Measurements from ENCODE around the gene FAM124B. TPM values are rescaled to one million over a fixed set of nuclear protein-coding genes. Genes with fewer than 3 reads are reported as not detected.

FAM124B gene
- total and polyA plus RNA-seq, 11 donors: 0.34 to 5.1 (median 1.6) TPM

DNA sequence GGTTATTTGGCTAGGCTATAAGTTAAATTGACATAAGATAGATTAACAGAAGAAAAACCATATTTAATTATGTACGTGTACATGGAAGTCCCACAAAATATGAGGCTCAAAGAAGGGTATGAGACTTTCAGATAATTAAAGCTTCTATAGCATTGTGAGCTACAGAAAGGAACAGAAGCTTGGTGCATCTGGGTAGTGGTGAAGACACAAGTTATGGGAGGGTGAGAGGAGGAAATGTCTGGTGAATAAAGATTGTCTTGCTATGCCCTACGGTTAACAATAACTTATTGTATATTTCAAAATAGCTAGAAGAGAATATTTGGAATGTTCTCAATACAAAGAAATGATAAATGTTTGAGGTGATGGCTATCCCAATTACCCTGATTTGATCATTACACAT is 6.8 kb upstream of the FAM124B start:
- H3K4me1 ChIP-seq: peaks cover 0 to 18% (median 0%) of the 10 kb centered on the region in 12 donors
- 66 to 72% (median 69%) methylated on average over 2 of the region's 2 CpGs for WGBS, 4 donors
- H3K4me3 ChIP-seq: no peak overlapping the region
- H3K27me3 ChIP-seq: no peaks in the 10 kb centered on the region
- H3K36me3 ChIP-seq: no peaks in the 10 kb centered on the region
- no peak for TF ChIP-seq POLR2A (IDR thresholded peaks at IDR 0.05)
- TF ChIP-seq, protein P1, sequence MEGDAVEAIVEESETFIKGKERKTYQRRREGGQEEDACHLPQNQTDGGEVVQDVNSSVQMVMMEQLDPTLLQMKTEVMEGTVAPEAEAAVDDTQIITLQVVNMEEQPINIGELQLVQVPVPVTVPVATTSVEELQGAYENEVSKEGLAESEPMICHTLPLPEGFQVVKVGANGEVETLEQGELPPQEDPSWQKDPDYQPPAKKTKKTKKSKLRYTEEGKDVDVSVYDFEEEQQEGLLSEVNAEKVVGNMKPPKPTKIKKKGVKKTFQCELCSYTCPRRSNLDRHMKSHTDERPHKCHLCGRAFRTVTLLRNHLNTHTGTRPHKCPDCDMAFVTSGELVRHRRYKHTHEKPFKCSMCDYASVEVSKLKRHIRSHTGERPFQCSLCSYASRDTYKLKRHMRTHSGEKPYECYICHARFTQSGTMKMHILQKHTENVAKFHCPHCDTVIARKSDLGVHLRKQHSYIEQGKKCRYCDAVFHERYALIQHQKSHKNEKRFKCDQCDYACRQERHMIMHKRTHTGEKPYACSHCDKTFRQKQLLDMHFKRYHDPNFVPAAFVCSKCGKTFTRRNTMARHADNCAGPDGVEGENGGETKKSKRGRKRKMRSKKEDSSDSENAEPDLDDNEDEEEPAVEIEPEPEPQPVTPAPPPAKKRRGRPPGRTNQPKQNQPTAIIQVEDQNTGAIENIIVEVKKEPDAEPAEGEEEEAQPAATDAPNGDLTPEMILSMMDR (IDR thresholded peaks at IDR 0.05): no peak
- H3K27ac ChIP-seq: no peak overlapping the region
- DNase-seq (no peak), ATAC-seq (no peak)
- no peaks in the 10 kb centered on the region for H3K9me3 ChIP-seq
- intact Hi-C loops (cut with DNase I): loop anchor here in 1 of 10 donors (5.0 kb wide), 1 partner anchor 34 kb away; no protein-coding TSS in a partner anchor

- 52 to 71% (median 64%) methylated on average over 5 of the region's 5 CpGs for WGBS, 4 donors
- TF ChIP-seq, protein P1 (IDR thresholded peaks at IDR 0.05): no peak
- TF ChIP-seq POLR2A (IDR thresholded peaks at IDR 0.05): no peak
- H3K4me1 ChIP-seq: peaks cover 0 to 24% (median 7%) of the 10 kb centered on the region in 12 donors
- H3K4me3 ChIP-seq: no peak overlapping the region
- DNase-seq: peak in 4 of 5 donors; percentile 29 to 69 (median 40)
- H3K36me3 ChIP-seq: no peaks in the 10 kb centered on the region
- peak; percentile 83 to 93 (median 86) for ATAC-seq
- no peaks in the 10 kb centered on the region for H3K9me3 ChIP-seq
- intact Hi-C loops (cut with DNase I): loop anchor here in 1 of 10 donors (5.0 kb wide), 1 partner anchor 35 kb away; no protein-coding TSS in a partner anchor
- H3K27ac ChIP-seq: peak overlapping the region in 6 of 12 donors; percentile 15 to 66 (median 37)
- no peaks in the 10 kb centered on the region for H3K27me3 ChIP-seq
These were observed 5.4 kb upstream of the FAM124B start for GRCh38 chr2:224407241-224407701.

- H3K4me1 ChIP-seq: peaks cover 0 to 24% (median 8%) of the 10 kb centered on the region in 12 donors
- TF ChIP-seq POLR2A (IDR thresholded peaks at IDR 0.05): no peak
- TF ChIP-seq, protein P1 (IDR thresholded peaks at IDR 0.05): no peak
- DNase-seq (no peak), ATAC-seq (no peak)
- peak overlapping the region in 4 of 12 donors; percentile 7 to 42 (median 38) for H3K27ac ChIP-seq
- no peak overlapping the region for H3K4me3 ChIP-seq
- no peaks in the 10 kb centered on the region for H3K9me3 ChIP-seq
- intact Hi-C loops (cut with DNase I): loop anchor here in 1 of 10 donors (5.0 kb wide), 1 partner anchor 36 kb away; no protein-coding TSS in a partner anchor
- no peaks in the 10 kb centered on the region for H3K36me3 ChIP-seq
- 73 to 85% (median 81%) methylated on average over 4 of the region's 4 CpGs for WGBS, 4 donors
- no peaks in the 10 kb centered on the region for H3K27me3 ChIP-seq
These were observed 4.0 kb upstream of the FAM124B start for GRCh38 chr2:224405841-224406370.

GRCh38 chr2:224405412-224405811 is 3.5 kb upstream of the FAM124B start:
- TF ChIP-seq, protein P1 (IDR thresholded peaks at IDR 0.05): no peak
- TF ChIP-seq POLR2A (IDR thresholded peaks at IDR 0.05): no peak
- no peaks in the 10 kb centered on the region for H3K36me3 ChIP-seq
- no peaks in the 10 kb centered on the region for H3K9me3 ChIP-seq
- 57 to 70% (median 62%) methylated on average over 3 of the region's 3 CpGs for WGBS, 4 donors
- intact Hi-C loops (cut with DNase I): loop anchor here in 1 of 10 donors (5.0 kb wide), 1 partner anchor 37 kb away; no protein-coding TSS in a partner anchor
- ATAC-seq (no peak), DNase-seq (no peak)
- H3K27me3 ChIP-seq: no peaks in the 10 kb centered on the region
- H3K4me3 ChIP-seq: no peak overlapping the region
- H3K27ac ChIP-seq: peak overlapping the region in 1 of 12 donors; percentile 37
- peaks cover 0 to 29% (median 8%) of the 10 kb centered on the region in 12 donors for H3K4me1 ChIP-seq

All from heart left ventricle (tissue), 16 donors.